Heart left ventricle (tissue), 16 donors: ENCODE data around the gene DHX29. TPM values are rescaled to one million over a fixed set of nuclear protein-coding genes. Genes with fewer than 3 reads are reported as not detected.

Source experiments
- ATAC-seq, 4 donors: fragments of 200-7000 bp; cut with Tn5 transposase; one replicate each; pipeline ENCODE4 v1.9.1; 2020 to 2022; ENCODE audit warnings: moderate library complexity in 4 of 4, mild to moderate bottlenecking in 3 of 4, moderate number of reproducible peaks in 1 of 4
- DNase-seq, 5 donors: peaks; one replicate each; pipeline ENCODE4 v3.0.0-alpha.2; 2020
- H3K27ac ChIP-seq, 12 donors: fragments of 200-600 bp; sonication (generic) in 4 of 12; one replicate each; pipeline versions ENCODE4 v1.5.0 to v1.8.0; 2016 to 2022; ENCODE audit warnings: mild to moderate bottlenecking in 2 of 12
- H3K27me3 ChIP-seq, 9 donors: fragments of 200-600 bp; sonication (generic) in 2 of 9; one replicate each; pipeline versions ENCODE4 v1.5.1 to v1.8.0; 2016 to 2022; ENCODE audit warnings: mild to moderate bottlenecking in 3 of 9
- H3K36me3 ChIP-seq, 9 donors: fragments of 200-600 bp; sonication (generic) in 2 of 9; one replicate each; pipeline versions ENCODE4 v1.5.0 to v1.8.0; 2018 to 2022; ENCODE audit warnings: mild to moderate bottlenecking in 2 of 9
- H3K4me1 ChIP-seq, 12 donors: fragments of 200-600 bp; sonication (generic) in 4 of 12; one replicate each; pipeline versions ENCODE4 v1.5.0 to v1.8.0; 2016 to 2022; ENCODE audit warnings: mild to moderate bottlenecking in 3 of 12
- H3K4me3 ChIP-seq, 12 donors: fragments of 200-600 bp; sonication (generic) in 4 of 12; one replicate each; pipeline versions ENCODE4 v1.5.0 to v1.8.0; 2017 to 2022; ENCODE audit warnings: mild to moderate bottlenecking in 9 of 12, moderate library complexity in 4 of 12
- H3K9me3 ChIP-seq, 12 donors: fragments of 200-600 bp; sonication (generic) in 4 of 12; one replicate each; pipeline versions ENCODE4 v1.5.0 to v1.8.0; 2016 to 2022; ENCODE audit warnings: mild to moderate bottlenecking in 1 of 12
- CTCF ChIP-seq, 12 donors: fragments of 200-600 bp; sonication (generic) in 4 of 12; IDR thresholded peaks; one replicate each; pipeline versions ENCODE4 v1.5.0 to v1.8.0; 2018 to 2022; ENCODE audit warnings: antibody characterized with exemption in 12 of 12, mild to moderate bottlenecking in 5 of 12
- POLR2A ChIP-seq, 2 donors: fragments of 450-650 bp; IDR thresholded peaks; one replicate each; pipeline ENCODE4 v1.6.1; 2017; ENCODE audit warnings: antibody characterized with exemption in 2 of 2, mild to moderate bottlenecking in 2 of 2, moderate library complexity in 2 of 2
- WGBS, 4 donors: extraction: QIAGEN DNeasy Blood & Tissue Kit in 2 of 4; methylation state at CpG; one replicate each; pipeline versions ENCODE4 v1.1.5 to v1.1.7; 2013 to 2018; 5-methylcytosine and 5-hydroxymethylcytosine counted together
- intact Hi-C, 10 donors: fragments of 100-400 bp; cut with DNase I; formaldehyde crosslinking; loops; one replicate each; pipeline versions ENCODE4 v1.11.1 to v1.14.2; 2022
- polyA plus RNA-seq, 2 donors: library from polyadenylated mRNA; stranded (reverse); fragments of 200-250 nt; gene quantifications; one replicate each; pipeline ENCODE4 v1.2.3, GENCODE V29; 2013
- total RNA-seq, 9 donors: library from RNA; depleted of rRNA in 2 of 9; stranded (reverse); fragments of >200 nt in 2 of 9; fragmentation: NEBNext Ultra II Directional in 3 of 9; extraction: Animal tissue kit (Norgen Biotek cat#: 25700) in 3 of 9; gene quantifications; one replicate each; pipeline versions ENCODE4 v1.1.0 to v1.2.4, GENCODE V29; 2016 to 2023
- donor health status: ischemic (EF 13 %, LVEDD 7.1; RV severe dilation, severe dysfunction).
- donor health status: healthy with polysubstance abuse.
- donor health status: DM: no; HTN: yes; CAD: no.
- donor health status: DM: no; HTN: no; CAD: no.
- donor health status: ischemic (EF 25% LVEDD 6.9; RV normal size, moderate dysfunction).
- donor health status: ischemic (EF 25% LVEDD 5.7; RV mildly dilated, moderate dysfunction).
- donor health status: healthy.
- donor health status: DM: yes; HTN: yes; CAD: no.
- donor health status: ischemic (EF 35%, LVEDD 5.7; RV mildly dilated, moderate dysfunction).
- donor health status: nonischemic (EF 11% LVEDD 7.7; RV severe dilation, severe dysfunction).
- donor health status: DM: yes; HTN: yes; CAD: no.
- donor health status: PGD.
- donor health status: ischemic (EF 29% LVEDD 5.4; RV normal size, mild dysfunction).
- donor health status: nonischemic (EF 23%, LVEDD 6.1; RV moderate dilation, normal function).

Gene DHX29
- total and polyA plus RNA-seq, 11 donors: 5.1 to 26.8 (median 22.1) TPM

GRCh38 chr5:55220433-55221185 is 86.9 kb downstream of the DHX29 start:
- H3K27me3 ChIP-seq: peaks cover 47 to 97% (median 72%) of the 10 kb centered on the region in 9 donors
- H3K27ac ChIP-seq: no peak overlapping the region
- peak overlapping the region in 10 of 12 donors; percentile 1 to 49 (median 32) for H3K4me3 ChIP-seq
- H3K36me3 ChIP-seq: no peaks in the 10 kb centered on the region
- intact Hi-C loops: loop anchor here in 1 of 10 donors (10.0 kb wide), 1 partner anchor 46 kb away; the partner anchor contains the start of gene CDC20B
- DNase-seq: peak in 1 of 5 donors; percentile 63
- no peak for TF ChIP-seq CTCF (IDR thresholded peaks at IDR 0.05)
- no peak for TF ChIP-seq POLR2A (IDR thresholded peaks at IDR 0.05)
- WGBS, 4 donors: 2 to 7% (median 3%) methylated on average over 19 to 62 of the region's 62 CpGs
- peak in 3 of 4 donors; percentile 49 to 59 (median 52) for ATAC-seq
- H3K4me1 ChIP-seq: peaks cover 0 to 22% (median 8%) of the 10 kb centered on the region in 12 donors
- no peaks in the 10 kb centered on the region for H3K9me3 ChIP-seq

- peaks cover 47 to 88% (median 64%) of the 10 kb centered on the region in 9 donors for H3K27me3 ChIP-seq
- ATAC-seq (no peak), DNase-seq (no peak)
- WGBS, 4 donors: 93 to 96% (median 94%) methylated on average over 3 of the region's 3 CpGs
- H3K27ac ChIP-seq: no peak overlapping the region
- no peaks in the 10 kb centered on the region for H3K36me3 ChIP-seq
- H3K4me1 ChIP-seq: peaks cover 0 to 22% (median 8%) of the 10 kb centered on the region in 12 donors
- intact Hi-C loops: loop anchor here in 1 of 10 donors (10.0 kb wide), 1 partner anchor 45 kb away; the partner anchor contains the start of gene CDC20B
- H3K4me3 ChIP-seq: no peak overlapping the region
- H3K9me3 ChIP-seq: no peaks in the 10 kb centered on the region
- no peak for TF ChIP-seq POLR2A (IDR thresholded peaks at IDR 0.05)
- no peak for TF ChIP-seq CTCF (IDR thresholded peaks at IDR 0.05)
Measured at GRCh38 chr5:55219770-55220169, 87.7 kb downstream of the DHX29 start.

DNA sequence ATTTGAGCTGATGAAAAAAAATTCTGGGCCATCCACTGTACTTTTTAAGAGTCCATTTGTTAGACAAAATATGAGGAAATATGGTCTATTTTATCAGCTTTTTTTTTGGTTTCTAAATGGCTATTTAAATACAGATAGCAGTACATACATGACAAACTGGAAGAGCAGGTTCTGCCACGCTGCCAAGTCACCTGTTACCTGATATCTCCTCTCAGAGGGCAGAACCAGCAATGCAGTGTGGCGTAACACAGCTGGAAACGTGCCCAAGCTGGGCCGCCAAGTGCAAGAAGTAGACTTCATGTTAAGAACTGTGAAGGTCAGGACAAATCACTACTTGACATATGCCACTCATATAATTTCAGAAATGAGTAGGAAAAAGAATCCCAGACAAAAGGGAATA is 88.5 kb downstream of the DHX29 start:
- WGBS, 4 donors: 60 to 80% (median 63%) methylated on average over 4 of the region's 4 CpGs
- intact Hi-C loops: no loop called here
- TF ChIP-seq POLR2A (IDR thresholded peaks at IDR 0.05) (no peak), CTCF (IDR thresholded peaks at IDR 0.05) (no peak)
- Histone ChIP-seq H3K27ac (no peak overlapping the region), H3K4me3 (no peak overlapping the region), H3K9me3 (no peaks in the 10 kb centered on the region), H3K27me3 (peaks cover 41 to 80% (median 57%) of the 10 kb centered on the region in 9 donors), H3K4me1 (peaks cover 0 to 22% (median 8%) of the 10 kb centered on the region in 12 donors), H3K36me3 (no peaks in the 10 kb centered on the region)
- DNase-seq (no peak), ATAC-seq (no peak)

DNA sequence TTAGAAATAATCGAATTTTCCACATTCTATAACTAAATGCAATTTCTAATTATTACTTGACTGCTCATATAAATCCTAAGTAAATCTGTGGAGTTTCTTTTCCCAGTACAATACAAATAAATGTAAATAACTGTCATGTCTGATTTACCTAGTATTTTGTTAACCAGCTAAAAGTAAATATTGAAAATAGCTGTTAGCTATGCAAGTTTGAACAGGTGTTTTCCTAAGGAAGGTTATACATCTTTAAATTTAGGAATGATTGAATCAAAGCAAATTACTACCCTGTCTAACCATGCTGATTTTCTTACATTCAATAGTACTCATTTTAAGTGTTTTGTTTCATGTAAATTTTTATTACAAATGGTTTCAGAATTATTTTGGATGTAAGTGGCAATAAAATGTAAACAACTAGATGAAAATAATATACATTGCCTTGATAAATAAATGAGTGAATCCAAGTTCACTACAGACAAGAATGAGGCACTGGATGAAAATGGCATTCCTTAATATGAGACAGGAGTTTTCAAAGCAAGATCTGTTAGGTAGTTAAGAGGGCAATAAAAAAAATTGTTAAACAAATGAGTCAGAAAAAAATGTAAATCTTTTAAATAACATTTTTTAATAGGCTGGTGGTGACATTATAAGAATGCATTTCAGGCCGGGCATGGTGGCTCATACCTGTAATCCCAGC is 96.2 kb downstream of the DHX29 start:
- peaks cover 0 to 25% (median 2%) of the 10 kb centered on the region in 9 donors for H3K27me3 ChIP-seq
- TF ChIP-seq POLR2A (IDR thresholded peaks at IDR 0.05): no peak
- TF ChIP-seq CTCF (IDR thresholded peaks at IDR 0.05): no peak

More for the DNA sequence above, 96.2 kb downstream of the DHX29 start:
- Histone ChIP-seq H3K4me1 (no peaks in the 10 kb centered on the region), H3K36me3 (no peaks in the 10 kb centered on the region), H3K9me3 (no peaks in the 10 kb centered on the region), H3K4me3 (no peak overlapping the region), H3K27ac (no peak overlapping the region)
- intact Hi-C loops: no loop called here
- DNase-seq (no peak), ATAC-seq (no peak)
- 79 to 88% (median 87%) methylated on average over 2 of the region's 2 CpGs for WGBS, 4 donors
